Chondrocyte (in vitro differentiated cells): ENCODE data around the gene APOLD1. TPM values are rescaled to one million over a fixed set of nuclear protein-coding genes. Genes with fewer than 3 reads are reported as not detected.
A peak's percentile ranks its signal among the peaks of the same experiment; 100 is the strongest.
"Not testable (repeated sequence)": the region's sequence is repeated elsewhere in the genome, so short reads cannot be mapped to it uniquely, and the experiment has no call there.

Experiments
- DNase-seq: peaks from one replicate; pipeline ENCODE4 v3.0.0; 2021; ENCODE audit warnings: mixed read lengths, low spot score
- H3K27ac Mint-ChIP-seq: one replicate; pipeline ENCODE4 v1.8.0; 2021; ENCODE audit warnings: mild to moderate bottlenecking, moderate library complexity, mixed read lengths; ENCODE audit not compliant: unreplicated experiment
- H3K27me3 Mint-ChIP-seq: 2 replicates; pipeline ENCODE4 v1.8.0; 2021; ENCODE audit warnings: low read depth, mixed read lengths
- H3K36me3 Mint-ChIP-seq: 2 replicates; pipeline ENCODE4 v1.8.0; 2021; ENCODE audit warnings: low read depth, mixed read lengths
- H3K4me1 Mint-ChIP-seq: 2 replicates; pipeline ENCODE4 v1.8.0; 2021; ENCODE audit warnings: low read depth, mild to moderate bottlenecking, mixed read lengths
- H3K4me3 Mint-ChIP-seq: one replicate; pipeline ENCODE4 v1.8.0; 2021; ENCODE audit warnings: mild to moderate bottlenecking, moderate library complexity, mixed read lengths; ENCODE audit not compliant: unreplicated experiment
- H3K9me3 Mint-ChIP-seq: 2 replicates; pipeline ENCODE4 v1.8.0; 2021; ENCODE audit warnings: low read depth, mixed read lengths
- total RNA-seq: library from RNA; stranded (reverse); gene quantifications from 3 replicates; pipeline ENCODE4 v1.2.1, GENCODE V29; 2021
- TF ChIP-seq, protein P1 (sequence below): fragments of 200-600 bp; sonication (generic); IDR thresholded peaks from 2 replicates; pipeline ENCODE4 v1.5.0; 2021; ENCODE audit warnings: antibody characterized with exemption, mild to moderate bottlenecking, moderate library complexity

Gene APOLD1
- total RNA-seq, 1 donor from 2014 or later = 7.1 TPM

DNA sequence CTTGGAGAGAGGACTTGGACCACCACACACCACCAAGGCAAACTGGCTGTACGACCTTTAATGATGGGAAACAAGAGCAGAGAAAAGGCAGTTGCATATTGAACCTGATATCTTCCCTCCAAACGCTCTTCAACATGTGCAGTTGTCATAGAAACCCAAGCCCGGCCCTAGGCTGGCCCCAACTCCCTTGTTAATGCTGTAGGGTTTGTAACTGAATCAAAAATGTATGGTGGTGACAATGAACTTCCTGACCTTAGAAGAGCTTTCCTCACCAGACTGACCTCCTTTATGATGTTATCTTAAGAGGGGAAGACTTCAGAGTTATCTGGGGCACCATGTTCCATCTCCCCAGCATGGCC lies 12.3 kb downstream of the APOLD1 start:
- Mint-ChIP-seq H3K36me3 (peaks cover 1% of the 10 kb centered on the region), H3K4me1 (peaks cover 10% of the 10 kb centered on the region), H3K4me3 (no peak overlapping the region), H3K9me3 (no peaks in the 10 kb centered on the region), H3K27me3 (no peaks in the 10 kb centered on the region), H3K27ac (no peak overlapping the region)
- TF ChIP-seq, protein P1, sequence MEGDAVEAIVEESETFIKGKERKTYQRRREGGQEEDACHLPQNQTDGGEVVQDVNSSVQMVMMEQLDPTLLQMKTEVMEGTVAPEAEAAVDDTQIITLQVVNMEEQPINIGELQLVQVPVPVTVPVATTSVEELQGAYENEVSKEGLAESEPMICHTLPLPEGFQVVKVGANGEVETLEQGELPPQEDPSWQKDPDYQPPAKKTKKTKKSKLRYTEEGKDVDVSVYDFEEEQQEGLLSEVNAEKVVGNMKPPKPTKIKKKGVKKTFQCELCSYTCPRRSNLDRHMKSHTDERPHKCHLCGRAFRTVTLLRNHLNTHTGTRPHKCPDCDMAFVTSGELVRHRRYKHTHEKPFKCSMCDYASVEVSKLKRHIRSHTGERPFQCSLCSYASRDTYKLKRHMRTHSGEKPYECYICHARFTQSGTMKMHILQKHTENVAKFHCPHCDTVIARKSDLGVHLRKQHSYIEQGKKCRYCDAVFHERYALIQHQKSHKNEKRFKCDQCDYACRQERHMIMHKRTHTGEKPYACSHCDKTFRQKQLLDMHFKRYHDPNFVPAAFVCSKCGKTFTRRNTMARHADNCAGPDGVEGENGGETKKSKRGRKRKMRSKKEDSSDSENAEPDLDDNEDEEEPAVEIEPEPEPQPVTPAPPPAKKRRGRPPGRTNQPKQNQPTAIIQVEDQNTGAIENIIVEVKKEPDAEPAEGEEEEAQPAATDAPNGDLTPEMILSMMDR = no peak
- no peak for DNase-seq

DNA sequence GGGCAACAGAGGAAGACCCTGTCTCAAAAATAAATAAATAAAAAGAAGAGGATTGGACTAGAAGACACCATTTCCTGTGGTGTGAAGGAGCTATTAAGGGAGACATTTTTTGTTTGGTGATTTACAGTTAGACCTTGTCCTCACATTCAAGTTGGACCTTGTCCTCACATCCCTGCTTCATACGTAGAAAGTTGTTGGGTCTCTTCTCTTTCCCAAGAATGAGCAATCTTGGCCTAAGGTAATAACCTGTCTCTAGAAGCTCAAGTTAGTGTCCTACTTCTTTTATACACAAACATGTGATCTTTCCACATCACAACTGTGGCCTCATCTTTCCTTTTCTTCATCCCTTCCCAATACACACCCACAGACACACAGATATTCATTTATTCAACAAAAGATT lies 13.0 kb downstream of the APOLD1 start:
- Mint-ChIP-seq H3K27me3 (no peaks in the 10 kb centered on the region), H3K36me3 (peaks cover 1% of the 10 kb centered on the region), H3K4me1 (peaks cover 17% of the 10 kb centered on the region), H3K9me3 (no peaks in the 10 kb centered on the region), H3K4me3 (no peak overlapping the region), H3K27ac (no peak overlapping the region)
- DNase-seq = no peak
- TF ChIP-seq, protein P1 = no peak

DNA sequence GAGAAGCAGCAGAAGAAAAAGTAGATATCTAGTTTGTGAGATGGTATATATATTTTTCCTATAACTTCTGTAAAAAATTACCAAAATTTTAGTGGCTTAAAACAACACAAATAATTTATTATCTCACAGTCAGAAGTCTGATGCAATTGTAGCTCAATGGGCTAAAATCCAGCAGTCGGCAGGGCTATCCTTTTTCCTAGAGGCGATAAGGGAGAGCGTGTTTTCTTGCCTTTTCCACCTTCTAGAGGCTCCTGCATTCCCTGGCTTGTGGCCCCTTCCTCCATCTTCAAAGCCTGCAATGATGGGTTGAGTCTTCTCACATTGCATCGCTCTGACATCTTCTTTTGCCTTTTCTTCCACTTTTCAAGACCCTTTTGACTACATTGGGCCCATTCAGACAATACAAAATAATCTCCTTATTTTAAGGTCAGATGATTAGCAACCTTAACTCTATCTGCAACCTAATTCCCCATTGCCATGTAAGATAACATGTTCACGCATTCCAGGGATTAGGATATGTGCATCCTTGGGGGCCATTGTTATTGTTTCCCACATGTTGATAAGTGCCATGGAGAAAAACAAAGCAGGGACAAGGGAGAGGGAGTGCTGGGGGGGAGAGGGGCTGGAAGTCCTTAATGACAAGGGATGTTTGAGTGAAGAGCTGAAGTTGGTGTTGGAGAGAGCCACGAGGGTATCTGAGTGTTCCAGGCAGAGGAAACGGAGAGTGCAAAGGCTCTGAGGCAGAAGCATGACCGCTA lies 13.9 kb downstream of the APOLD1 start:
- Mint-ChIP-seq H3K4me1 (peaks cover 25% of the 10 kb centered on the region), H3K36me3 (peaks cover 1% of the 10 kb centered on the region), H3K4me3 (no peak overlapping the region), H3K27me3 (no peaks in the 10 kb centered on the region), H3K27ac (no peak overlapping the region), H3K9me3 (no peaks in the 10 kb centered on the region)
- TF ChIP-seq, protein P1 = no peak
- no peak for DNase-seq

DNA sequence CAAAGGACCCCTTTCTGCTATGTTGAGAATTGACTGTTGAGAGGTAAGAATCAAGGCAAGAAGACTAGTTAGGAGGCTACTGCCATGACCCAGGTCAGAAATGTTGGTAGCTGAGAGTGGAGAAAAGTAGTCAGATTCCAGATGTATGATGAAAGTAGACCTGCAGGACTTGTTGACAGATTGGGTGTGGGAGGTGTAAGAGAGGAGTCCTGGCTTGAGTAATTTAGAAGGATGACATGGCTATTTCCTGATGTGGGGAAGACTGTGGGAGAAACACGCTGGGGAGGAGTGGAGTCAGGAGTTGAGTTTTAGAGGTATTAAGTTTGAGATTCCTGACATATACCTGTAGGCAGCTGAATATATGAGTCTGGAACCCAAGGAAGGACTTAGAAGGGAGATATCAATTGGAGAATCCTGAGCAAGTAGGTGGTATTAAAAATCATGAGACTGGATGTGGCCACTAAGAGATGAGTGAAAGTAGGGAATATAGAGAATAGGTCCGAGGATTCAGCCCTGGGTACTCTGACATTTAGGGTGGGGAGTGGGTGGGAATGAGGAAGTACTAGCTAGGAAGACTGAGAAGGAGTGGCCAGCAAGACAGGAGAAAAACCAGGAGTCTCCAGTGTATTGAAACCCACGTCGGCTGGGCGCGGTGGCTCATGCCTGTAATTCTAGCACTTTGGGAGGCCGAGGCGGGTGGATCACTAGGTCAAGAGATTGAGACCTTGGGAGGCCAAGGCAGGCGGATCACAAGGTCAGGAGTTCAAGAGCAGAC lies 15.1 kb downstream of the APOLD1 start:
- DNase-seq = no peak
- Mint-ChIP-seq H3K4me1 (peaks cover 31% of the 10 kb centered on the region), H3K9me3 (no peaks in the 10 kb centered on the region), H3K27me3 (no peaks in the 10 kb centered on the region), H3K36me3 (peaks cover 1% of the 10 kb centered on the region), H3K27ac (peak overlapping the region; percentile 32), H3K4me3 (no peak overlapping the region)
- TF ChIP-seq, protein P1 = no peak

DNA sequence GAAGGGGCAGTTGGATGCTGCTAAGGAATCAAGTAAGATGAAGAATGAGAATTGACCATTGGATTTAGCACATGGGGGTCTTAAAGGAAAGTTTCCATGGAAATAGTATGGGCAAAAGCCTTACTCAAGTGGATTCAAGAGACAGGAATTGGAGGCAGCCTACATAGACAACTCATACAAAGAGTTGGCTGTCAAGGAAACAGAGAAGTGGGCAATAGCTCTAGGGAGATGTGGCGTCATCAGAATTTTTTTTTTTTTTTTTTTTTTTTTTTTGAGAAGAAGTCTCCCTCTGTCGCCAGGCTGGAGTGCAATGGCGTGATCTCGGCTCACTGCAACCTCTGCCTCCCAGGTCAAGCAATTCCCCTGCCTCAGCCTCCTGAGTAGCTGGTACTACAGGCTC lies 16.2 kb downstream of the APOLD1 start:
- not testable (repeated sequence) for H3K9me3 Mint-ChIP-seq, H3K36me3 Mint-ChIP-seq, H3K27ac Mint-ChIP-seq, H3K4me3 Mint-ChIP-seq, DNase-seq, H3K27me3 Mint-ChIP-seq
- peaks cover 31% of the 10 kb centered on the region for H3K4me1 Mint-ChIP-seq
